Measurements from ENCODE around the gene PIGQ. TPM values are rescaled to one million over a fixed set of nuclear protein-coding genes. Genes with fewer than 3 reads are reported as not detected.

Gene PIGQ
- total RNA-seq, 1 donor from 2014 or later: 16.9 TPM

DNA sequence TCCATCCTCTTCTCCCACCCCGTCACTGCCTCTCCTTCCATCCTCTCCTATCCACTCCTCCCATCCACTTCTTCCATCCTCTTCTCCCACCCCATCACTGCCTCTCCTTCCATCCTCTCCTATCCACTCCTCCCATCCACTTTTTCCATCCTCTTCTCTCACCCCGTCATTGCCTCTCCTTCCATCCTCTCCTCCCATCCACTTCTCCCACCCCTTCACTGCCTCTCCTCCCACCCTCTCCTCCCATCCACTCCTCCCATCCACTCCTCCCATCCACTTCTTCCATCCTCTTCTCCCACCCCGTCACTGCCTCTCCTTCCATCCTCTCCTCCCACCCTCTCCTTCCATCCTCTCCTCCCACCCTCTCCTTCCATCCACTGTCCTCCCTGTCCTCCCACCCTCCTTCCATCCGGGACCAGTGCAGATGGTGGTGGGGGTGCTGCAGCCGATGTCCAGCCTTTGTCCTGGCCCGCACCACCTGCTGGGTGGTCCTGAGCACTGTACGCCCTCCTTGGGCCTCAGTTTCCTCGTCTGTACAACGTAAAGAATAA lies 62.1 kb downstream of the PIGQ start:
- intact Hi-C loops (cut with micrococcal nuclease): no loop called here
- ATAC-seq (no peak), DNase-seq (no peak)

DNA sequence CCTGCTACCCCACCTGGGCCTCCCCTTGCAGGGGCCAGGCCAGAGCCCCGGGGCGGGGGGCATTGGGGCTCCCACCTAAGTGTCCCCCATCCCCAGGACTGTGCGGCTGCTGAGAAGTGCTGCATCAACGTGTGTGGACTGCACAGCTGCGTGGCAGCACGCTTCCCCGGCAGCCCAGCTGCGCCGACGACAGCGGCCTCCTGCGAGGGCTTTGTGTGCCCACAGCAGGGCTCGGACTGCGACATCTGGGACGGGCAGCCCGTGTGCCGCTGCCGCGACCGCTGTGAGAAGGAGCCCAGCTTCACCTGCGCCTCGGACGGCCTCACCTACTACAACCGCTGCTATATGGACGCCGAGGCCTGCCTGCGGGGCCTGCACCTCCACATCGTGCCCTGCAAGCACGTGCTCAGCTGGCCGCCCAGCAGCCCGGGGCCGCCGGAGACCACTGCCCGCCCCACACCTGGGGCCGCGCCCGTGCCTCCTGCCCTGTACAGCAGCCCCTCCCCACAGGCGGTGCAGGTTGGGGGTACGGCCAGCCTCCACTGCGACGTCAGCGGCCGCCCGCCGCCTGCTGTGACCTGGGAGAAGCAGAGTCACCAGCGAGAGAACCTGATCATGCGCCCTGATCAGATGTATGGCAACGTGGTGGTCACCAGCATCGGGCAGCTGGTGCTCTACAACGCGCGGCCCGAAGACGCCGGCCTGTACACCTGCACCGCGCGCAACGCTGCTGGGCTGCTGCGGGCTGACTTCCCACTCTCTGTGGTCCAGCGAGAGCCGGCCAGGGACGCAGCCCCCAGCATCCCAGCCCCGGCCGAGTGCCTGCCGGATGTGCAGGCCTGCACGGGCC lies 62.9 kb downstream of the PIGQ start:
- DNase-seq: peak; percentile 33
- intact Hi-C loops (cut with micrococcal nuclease): no loop called here

DNA sequence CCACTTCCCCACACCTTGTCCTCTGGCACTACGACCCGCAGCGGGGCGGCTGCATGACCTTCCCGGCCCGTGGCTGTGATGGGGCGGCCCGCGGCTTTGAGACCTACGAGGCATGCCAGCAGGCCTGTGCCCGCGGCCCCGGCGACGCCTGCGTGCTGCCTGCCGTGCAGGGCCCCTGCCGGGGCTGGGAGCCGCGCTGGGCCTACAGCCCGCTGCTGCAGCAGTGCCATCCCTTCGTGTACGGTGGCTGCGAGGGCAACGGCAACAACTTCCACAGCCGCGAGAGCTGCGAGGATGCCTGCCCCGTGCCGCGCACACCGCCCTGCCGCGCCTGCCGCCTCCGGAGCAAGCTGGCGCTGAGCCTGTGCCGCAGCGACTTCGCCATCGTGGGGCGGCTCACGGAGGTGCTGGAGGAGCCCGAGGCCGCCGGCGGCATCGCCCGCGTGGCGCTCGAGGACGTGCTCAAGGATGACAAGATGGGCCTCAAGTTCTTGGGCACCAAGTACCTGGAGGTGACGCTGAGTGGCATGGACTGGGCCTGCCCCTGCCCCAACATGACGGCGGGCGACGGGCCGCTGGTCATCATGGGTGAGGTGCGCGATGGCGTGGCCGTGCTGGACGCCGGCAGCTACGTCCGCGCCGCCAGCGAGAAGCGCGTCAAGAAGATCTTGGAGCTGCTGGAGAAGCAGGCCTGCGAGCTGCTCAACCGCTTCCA lies 63.7 kb downstream of the PIGQ start:
- no peak for ATAC-seq
- intact Hi-C loops (cut with micrococcal nuclease): no loop called here
- peak; percentile 36 for DNase-seq

More for the DNA sequence above, 62.9 kb downstream of the PIGQ start:
- ATAC-seq: no peak

Small RNA genes lying within 50 kb of the gene (microRNA-seq; reads per million reads assigned to microRNA genes)
- gene MIR3176 (ENCODE audit: borderline number of aligned reads): not detected
- gene MIR5587 (ENCODE audit: borderline number of aligned reads): not detected

Other genes starting within 250 kb of the PIGQ start
- gene AXIN1, start 217.2 kb upstream of the PIGQ start, total RNA-seq: 14.4 TPM
- gene MRPL28, start 199.4 kb upstream of the PIGQ start, total RNA-seq: 77.2 TPM
- gene PGAP6, start 188.0 kb upstream of the PIGQ start, total RNA-seq: 34.2 TPM
- 89.2 TPM for gene NME4, start 172.8 kb upstream of the PIGQ start, total RNA-seq
- gene DECR2, start 168.1 kb upstream of the PIGQ start, total RNA-seq: 9.8 TPM
- 28.3 TPM for gene RAB11FIP3, start 144.3 kb upstream of the PIGQ start, total RNA-seq
- gene CAPN15, start 42.3 kb upstream of the PIGQ start, total RNA-seq: 17.8 TPM
- not detected for gene PRR35, start 9.6 kb upstream of the PIGQ start, total RNA-seq
- 0.52 TPM for gene NHLRC4, start 3.0 kb upstream of the PIGQ start, total RNA-seq
- 11.4 TPM for gene RAB40C, start 20.1 kb downstream of the PIGQ start, total RNA-seq
- gene WFIKKN1, start 61.0 kb downstream of the PIGQ start, total RNA-seq: 0.10 TPM
- gene METTL26, start 66.3 kb downstream of the PIGQ start, total RNA-seq: 62.2 TPM
- gene MCRIP2, start 71.9 kb downstream of the PIGQ start, total RNA-seq: 187 TPM
- 10.9 TPM for gene WDR90, start 79.4 kb downstream of the PIGQ start, total RNA-seq
- 88.8 TPM for gene RHOT2, start 98.2 kb downstream of the PIGQ start, total RNA-seq
- 1.9 TPM for gene RHBDL1, start 105.7 kb downstream of the PIGQ start, total RNA-seq
- gene STUB1, start 110.4 kb downstream of the PIGQ start, total RNA-seq: 144 TPM
- 49.0 TPM for gene JMJD8, start 114.4 kb downstream of the PIGQ start, total RNA-seq
- 8.3 TPM for gene WDR24, start 120.4 kb downstream of the PIGQ start, total RNA-seq
- gene FBXL16, start 135.8 kb downstream of the PIGQ start, total RNA-seq: 0.99 TPM
- 57.9 TPM for gene METRN, start 145.2 kb downstream of the PIGQ start, total RNA-seq
- 31.2 TPM for gene ANTKMT, start 151.2 kb downstream of the PIGQ start, total RNA-seq
- 0.50 TPM for gene CCDC78, start 156.5 kb downstream of the PIGQ start, total RNA-seq
- 13.6 TPM for gene HAGHL, start 157.1 kb downstream of the PIGQ start, total RNA-seq
- 34.5 TPM for gene CIAO3, start 171.0 kb downstream of the PIGQ start, total RNA-seq
- gene MSLN, start 190.8 kb downstream of the PIGQ start, total RNA-seq: 4.6 TPM
- 8.7 TPM for gene RPUSD1, start 218.4 kb downstream of the PIGQ start, total RNA-seq
- 6.6 TPM for gene CHTF18, start 218.7 kb downstream of the PIGQ start, total RNA-seq
- not detected for gene GNG13, start 230.8 kb downstream of the PIGQ start, total RNA-seq